ENCODE results near the gene PTGS1.

- no peak for TF ChIP-seq CTCF (IDR thresholded peaks at IDR 0.05)
- no peak for TF ChIP-seq POLR2A (IDR thresholded peaks at IDR 0.05)
These were observed 31.2 kb upstream of the PTGS1 start for GRCh38 chr9:122339579-122339978.

Data from upper lobe of left lung (tissue), 4 donors.